Prostate gland (tissue), 2 donors: ENCODE results near the gene SLPI.

Experiments used
- POLR2A ChIP-seq: fragments of 450-650 bp; IDR thresholded peaks from one replicate; pipeline ENCODE4 v1.6.1; 2016; ENCODE audit warnings: antibody characterized with exemption, mild to moderate bottlenecking
- POLR2AphosphoS5 ChIP-seq: sonication (generic); formaldehyde crosslinking; IDR thresholded peaks from one replicate; pipeline ENCODE4 v1.6.1; 2017; ENCODE audit warnings: antibody characterized with exemption
- TF ChIP-seq, protein P1 (sequence below), 4 experiments: fragments of 200-600 bp in 2 of 4; fragments of 450-650 bp in 2 of 4; sonication (generic) in 2 of 4; IDR thresholded peaks; 1 replicate in 3 of 4; 2 replicates in 1 of 4; pipeline ENCODE4 v1.5.1; 2016 to 2019; ENCODE audit warnings: antibody characterized with exemption in 4 of 4, mild to moderate bottlenecking in 2 of 4, moderate library complexity in 2 of 4

DNA sequence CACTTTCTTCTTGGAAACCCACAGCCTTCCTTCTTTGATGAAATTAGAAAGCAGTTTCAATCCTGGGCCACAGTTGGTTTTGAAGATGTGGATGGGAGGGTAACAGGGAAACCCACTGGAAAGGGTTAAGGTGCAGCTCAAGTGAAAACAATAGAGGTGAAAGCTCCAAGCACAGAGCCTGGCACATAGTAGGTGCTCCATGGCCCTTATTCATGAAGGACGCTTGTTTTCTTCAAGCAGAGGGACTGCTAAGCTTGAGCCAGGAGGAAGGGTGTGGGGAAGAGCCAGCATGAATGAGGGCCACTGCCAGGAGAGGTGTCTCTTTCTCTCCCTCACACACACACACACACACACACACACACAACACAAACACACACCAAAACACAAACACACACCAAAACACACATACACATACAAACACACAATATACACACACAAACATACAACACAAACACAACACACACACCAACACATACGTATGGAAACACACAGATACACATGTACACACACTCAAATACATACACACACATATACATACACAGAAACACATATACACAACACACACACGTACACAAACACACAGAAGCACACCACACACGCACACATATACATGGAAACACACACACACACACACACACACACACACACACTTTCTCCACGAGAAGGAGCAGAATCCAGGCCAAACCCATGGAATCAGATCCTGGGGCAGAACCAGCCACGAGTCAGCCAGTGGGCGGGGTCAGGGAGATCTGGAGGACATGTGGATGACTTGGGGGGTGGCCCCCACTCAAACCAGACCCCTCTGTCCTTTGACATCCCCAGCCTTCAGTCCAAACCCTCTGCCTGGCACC is 28.6 kb upstream of the SLPI start:
- TF ChIP-seq, protein P1, sequence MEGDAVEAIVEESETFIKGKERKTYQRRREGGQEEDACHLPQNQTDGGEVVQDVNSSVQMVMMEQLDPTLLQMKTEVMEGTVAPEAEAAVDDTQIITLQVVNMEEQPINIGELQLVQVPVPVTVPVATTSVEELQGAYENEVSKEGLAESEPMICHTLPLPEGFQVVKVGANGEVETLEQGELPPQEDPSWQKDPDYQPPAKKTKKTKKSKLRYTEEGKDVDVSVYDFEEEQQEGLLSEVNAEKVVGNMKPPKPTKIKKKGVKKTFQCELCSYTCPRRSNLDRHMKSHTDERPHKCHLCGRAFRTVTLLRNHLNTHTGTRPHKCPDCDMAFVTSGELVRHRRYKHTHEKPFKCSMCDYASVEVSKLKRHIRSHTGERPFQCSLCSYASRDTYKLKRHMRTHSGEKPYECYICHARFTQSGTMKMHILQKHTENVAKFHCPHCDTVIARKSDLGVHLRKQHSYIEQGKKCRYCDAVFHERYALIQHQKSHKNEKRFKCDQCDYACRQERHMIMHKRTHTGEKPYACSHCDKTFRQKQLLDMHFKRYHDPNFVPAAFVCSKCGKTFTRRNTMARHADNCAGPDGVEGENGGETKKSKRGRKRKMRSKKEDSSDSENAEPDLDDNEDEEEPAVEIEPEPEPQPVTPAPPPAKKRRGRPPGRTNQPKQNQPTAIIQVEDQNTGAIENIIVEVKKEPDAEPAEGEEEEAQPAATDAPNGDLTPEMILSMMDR (IDR thresholded peaks at IDR 0.05), result no peak
- no peak for TF ChIP-seq POLR2A
- no peak for TF ChIP-seq POLR2AphosphoS5
